Activated CD8-positive, alpha-beta memory T cell treated with anti-CD3 and anti-CD28 coated beads, Interleukin-2, amount 50 U/mL, for 24 hours (primary cell): ENCODE results near the gene DBN1.

Source experiments
- DNase-seq: peaks from one replicate; pipeline ENCODE4 v3.0.0-alpha.2; 2020; ENCODE audit errors: extremely low read depth

The DBN1 gene

DNA sequence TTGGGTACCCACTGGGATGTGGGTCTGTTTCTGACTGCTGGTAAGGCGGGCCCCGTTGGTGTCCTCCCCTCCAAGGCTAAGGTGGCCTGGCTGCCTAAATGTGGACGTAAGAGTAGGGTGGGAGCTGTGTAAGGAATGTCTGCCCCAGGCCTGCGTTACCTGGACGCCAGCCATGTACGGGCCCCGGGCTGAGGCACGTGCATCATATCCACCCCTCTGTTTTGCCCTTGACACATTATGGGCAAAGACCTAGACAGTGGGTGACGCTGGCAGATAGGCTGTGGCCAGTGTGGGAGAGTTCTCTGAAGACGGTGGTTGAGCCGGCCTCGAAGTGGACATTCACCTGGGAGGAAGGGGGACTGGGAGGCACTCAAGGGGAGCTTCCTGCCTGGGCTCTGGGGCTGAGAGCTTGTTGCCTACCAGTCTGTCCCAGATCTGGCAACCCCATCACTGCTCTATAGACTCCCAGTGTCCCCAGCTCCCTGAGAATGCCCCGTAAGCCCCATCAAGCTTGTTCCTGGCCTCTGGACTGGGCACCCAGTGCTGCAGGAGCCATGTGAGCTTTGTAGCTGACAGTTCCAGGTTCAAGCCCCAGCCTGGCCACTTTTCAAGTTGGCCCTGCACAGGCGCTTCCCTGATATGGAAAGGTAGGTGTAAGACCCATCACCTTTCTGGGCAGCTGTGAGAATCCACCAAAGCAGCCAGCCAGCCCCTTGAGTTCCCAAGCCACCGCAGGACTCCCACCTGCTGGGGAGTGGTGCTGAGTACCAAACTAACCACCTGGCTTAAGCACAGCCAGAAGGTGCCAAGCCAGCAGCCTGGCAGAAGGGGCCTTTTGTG lies 30.1 kb downstream of the DBN1 start:
- no peak for DNase-seq

DNA sequence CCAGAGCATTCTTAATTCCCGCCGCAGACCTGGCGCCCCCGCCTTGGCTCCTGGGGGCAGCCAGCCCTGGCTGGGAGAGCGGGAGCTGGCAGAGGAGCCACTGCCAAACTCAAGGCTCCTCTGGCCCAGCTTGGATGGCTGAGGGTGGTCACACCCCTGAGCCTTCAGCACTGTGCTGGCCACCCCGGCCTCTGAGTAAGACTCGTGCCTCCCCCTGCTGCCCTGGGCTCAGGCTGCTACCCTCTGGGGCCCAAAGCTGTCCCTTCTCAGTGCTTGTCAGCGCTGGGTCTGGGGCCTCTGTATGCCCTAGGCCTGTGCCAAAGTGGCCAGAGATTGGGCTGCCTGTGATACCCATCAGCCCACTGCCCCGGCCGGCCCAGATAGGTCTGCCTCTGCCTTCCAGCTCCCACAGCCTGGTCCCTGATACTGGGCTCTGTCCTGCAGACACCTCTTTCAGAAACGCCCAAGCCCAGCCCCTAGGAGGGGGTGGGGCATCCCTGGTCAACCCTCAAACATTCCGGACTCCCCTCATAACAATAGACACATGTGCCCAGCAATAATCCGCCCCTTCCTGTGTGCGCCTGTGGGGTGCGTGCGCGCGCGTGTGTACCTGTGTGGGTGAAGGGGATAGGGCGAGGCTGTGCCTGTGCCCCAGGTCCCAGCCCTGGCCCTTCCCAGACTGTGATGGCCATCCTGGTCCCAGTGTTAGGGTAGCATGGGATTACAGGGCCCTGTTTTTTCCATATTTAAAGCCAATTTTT lies 31.2 kb downstream of the DBN1 start:
- no peak for DNase-seq

GRCh38 chr5:177440990-177441780 lies 32.2 kb downstream of the DBN1 start:
- DNase-seq = no peak

DNA sequence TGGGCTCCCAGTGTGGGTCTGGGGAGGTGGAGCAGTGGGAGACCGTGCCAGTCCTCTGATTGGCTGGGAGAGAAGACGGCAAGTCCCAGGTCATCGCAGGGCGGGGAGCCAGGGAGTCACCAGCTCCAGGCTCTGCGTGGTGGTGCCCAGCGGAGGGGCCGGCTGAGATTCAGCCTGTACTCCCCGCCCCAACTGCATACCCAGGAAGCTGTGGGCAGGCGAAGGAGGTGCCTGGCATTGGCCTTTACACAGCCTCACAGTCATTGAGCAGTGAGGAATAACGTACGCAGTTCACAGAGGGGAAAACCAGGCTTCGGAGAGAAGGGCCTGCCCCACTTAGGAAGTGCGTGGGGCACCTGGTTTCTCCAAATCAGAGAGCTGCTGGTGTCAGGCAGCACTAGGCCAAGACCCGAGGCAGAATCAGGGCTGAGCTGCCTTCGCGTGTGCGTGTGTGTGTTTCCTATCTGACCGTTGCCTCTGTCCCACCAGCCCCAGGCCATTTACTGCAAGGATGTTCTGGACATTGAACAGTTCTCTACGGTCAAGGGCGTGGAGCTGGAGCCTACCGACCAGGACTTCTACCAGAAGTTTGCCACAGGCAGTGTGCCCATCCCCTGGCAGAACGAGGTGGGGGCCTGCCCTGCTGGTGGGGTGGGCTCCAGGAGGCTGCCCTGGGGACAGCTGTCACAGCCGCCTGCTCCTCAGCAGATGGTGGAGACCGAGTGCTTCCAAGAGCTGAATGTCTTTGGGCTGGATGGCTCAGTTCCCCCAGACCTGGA lies 33.0 kb downstream of the DBN1 start:
- DNase-seq = no peak

- no peak for DNase-seq
Measured at GRCh38 chr5:177439518-177440053, 33.8 kb downstream of the DBN1 start.

- no peak for DNase-seq
Measured at GRCh38 chr5:177438468-177438867, 35.0 kb downstream of the DBN1 start.

DNA sequence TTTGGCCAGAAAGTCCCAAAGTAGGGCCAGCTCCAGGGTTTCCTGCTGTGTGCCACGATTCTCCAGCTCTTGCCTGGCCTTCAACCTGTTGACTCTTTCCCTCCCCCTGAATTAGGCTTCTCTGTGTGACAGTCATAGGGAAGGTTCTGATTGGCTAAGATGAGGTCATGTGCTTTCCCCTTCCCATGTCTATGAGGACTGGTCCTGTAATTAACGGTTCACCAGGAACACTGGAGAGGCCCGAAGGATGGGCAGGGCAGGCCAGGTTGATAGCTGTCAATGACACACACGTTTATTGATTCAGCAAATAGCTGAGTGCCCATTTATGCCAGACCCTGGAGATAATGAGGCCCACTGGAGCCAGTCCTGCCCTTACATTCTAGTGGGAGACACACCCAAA lies 35.8 kb downstream of the DBN1 start:
- DNase-seq = no peak

DNA sequence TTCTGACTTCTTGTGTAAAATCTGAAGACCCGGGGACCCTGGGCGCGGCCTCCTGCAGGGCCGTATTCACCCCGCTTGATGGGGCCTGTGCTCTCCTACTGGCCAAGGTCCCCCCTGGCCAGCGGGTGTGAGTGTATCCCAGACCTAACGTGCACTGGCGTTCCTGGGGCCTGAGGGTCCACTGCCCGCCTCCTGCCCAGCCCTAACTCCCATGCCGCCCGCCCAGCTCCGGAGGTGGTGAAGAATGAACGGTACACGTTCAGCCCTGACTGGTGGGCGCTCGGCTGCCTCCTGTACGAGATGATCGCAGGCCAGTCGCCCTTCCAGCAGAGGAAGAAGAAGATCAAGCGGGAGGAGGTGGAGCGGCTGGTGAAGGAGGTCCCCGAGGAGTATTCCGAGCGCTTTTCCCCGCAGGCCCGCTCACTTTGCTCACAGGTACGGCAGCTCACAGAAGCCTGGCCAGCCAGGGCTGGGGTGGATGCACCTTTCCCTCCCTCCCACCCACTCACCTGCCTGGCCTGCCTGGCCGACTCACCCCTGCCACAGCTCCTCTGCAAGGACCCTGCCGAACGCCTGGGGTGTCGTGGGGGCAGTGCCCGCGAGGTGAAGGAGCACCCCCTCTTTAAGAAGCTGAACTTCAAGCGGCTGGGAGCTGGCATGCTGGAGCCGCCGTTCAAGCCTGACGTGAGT lies 37.4 kb downstream of the DBN1 start:
- no peak for DNase-seq

- no peak for DNase-seq
Measured at GRCh38 chr5:177434942-177435738, 38.3 kb downstream of the DBN1 start.

- no peak for DNase-seq
Measured at GRCh38 chr5:177434437-177434836, 39.0 kb downstream of the DBN1 start.

GRCh38 chr5:177433658-177434217 lies 39.7 kb downstream of the DBN1 start:
- DNase-seq = no peak

DNA sequence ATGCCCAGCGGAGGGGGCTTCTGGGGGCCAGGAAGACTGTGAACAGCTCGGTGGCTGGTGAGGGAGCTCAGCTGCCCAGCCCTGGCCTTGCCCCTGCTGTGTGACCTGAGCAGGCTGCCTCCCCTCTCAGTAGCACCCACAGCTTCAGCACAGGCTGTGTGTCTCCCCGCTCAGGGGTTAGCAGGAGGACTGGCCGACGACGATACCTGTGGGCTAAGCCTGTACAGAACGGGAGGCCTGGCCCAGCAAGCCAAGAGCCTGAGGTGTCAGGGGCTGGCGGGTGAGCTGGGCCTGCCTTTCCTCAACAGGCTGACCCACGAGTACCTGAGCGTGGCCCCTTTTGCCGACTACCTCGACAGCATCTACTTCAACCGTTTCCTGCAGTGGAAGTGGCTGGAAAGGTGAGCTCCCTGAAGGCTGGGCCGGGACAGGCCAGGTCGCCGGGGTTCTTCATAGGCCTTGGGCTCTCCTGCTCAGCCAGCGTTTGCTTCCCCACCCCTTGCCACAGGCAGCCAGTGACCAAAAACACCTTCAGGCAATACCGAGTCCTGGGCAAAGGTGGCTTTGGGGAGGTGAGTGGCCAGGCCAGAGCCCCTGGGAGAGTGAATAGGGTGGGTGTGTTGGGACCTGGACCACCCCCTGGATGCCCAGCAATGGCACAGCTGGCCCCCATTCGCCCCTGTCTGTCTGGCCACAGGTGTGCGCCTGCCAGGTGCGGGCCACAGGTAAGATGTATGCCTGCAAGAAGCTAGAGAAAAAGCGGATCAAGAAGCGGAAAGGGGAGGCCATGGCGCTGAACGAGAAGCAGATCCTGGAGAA lies 40.4 kb downstream of the DBN1 start:
- DNase-seq = no peak

DNA sequence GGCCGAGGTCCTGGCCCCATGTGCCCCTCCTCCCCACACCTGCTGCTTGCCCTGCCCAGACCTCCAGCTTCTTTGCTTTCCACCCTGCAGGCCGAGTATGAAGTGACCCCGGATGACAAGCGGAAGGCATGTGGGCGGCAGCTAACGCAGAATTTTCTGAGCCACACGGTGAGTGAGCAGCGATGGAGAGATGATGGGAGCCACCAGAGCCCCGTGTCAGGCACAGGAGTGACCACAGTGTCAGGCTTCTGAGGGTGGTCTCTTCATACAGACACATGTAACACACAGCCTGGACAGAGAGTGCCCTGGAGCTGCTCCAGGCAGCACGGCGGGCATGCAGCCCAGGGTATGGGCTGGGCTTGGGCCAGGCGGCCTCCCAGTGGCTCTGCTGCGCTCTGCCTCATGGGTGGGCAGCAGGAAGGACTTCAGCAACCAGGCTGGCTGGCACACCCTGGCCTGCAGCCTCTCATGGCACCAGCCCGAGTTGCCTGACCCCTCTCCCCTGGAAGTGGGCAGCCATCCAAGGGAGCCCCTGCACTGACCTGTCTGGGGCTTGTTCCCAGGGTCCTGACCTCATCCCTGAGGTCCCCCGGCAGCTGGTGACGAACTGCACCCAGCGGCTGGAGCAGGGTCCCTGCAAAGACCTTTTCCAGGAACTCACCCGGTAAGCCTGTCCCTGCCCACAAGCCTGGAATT lies 41.1 kb downstream of the DBN1 start:
- DNase-seq = no peak

DNA sequence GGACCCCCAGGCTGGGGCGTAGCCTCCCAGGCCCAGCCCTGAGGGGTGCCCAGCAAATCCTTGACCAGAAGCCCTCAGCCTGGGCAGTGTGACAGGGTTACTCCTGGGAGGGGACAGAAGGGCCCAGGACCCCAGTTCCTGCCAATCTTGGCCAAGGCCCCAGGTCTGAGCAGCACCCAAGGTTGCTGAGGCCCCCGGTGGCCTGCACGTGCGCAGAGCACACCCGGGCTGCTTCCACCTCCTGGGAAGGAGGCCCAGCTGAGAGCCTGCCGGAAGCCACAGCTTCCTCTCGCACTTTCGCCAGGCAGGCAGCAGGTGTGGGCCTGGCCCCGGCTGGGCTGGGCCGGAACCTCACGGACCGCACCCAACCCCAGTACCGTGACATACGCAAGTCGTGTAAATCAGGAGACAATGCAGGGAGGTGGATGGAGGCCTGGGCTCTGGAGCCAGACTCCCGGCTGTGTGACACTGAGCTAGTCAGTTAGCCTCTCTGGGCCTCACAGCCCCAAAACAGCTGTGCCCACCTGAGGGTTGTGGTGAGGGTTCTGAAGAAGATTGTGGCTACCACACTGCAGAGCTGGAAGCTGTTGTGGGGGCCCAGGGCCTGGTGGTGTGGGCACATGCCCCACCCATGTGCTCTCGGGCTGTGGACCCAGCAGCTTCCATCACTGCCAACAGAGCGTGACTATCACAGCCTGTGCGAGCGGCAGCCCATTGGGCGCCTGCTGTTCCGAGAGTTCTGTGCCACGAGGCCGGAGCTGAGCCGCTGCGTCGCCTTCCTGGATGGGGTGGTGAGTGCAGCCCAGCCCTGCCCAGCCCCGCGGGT lies 41.9 kb downstream of the DBN1 start:
- no peak for DNase-seq

GRCh38 chr5:177430972-177431316 lies 42.5 kb downstream of the DBN1 start:
- no peak for DNase-seq

- no peak for DNase-seq
Measured at GRCh38 chr5:177430140-177430951, 43.1 kb downstream of the DBN1 start.
